Measurements from ENCODE around the gene WSB1. TPM values are rescaled to one million over a fixed set of nuclear protein-coding genes. Genes with fewer than 3 reads are reported as not detected.
A peak's percentile ranks its signal among the peaks of the same experiment; 100 is the strongest.

WSB1 gene
- total RNA-seq, 1 donor from 2014 or later: 125 TPM

- ChIA-PET POLR2A (interaction anchor here (0.5 to 4.6 kb wide), 20 partner anchors 10 to 251 kb away, joined by 3 to 114 read pairs (median 6); partner anchors contain the start of gene KSR1), CTCF (interaction anchor here (1.2 to 4.9 kb wide), 6 partner anchors 10 to 308 kb away, joined by 3 to 26 read pairs (median 6); no protein-coding TSS in a partner anchor)
- no peak for ATAC-seq (ENCODE audit: low read depth)
- Mint-ChIP-seq H3K36me3 (ENCODE audit: low read depth) (peaks cover 24% of the 10 kb centered on the region), H3K27ac (peak overlapping the region; percentile 99), H3K4me3 (peak overlapping the region; percentile 100), H3K9me3 (no peaks in the 10 kb centered on the region), H3K4me1 (peaks cover 41% of the 10 kb centered on the region), H3K27me3 (no peaks in the 10 kb centered on the region)
- intact Hi-C loops (cut with micrococcal nuclease): loop anchor here (5.0 kb wide), 1 partner anchor 164 kb away; the partner anchor contains the start of gene KSR1
- DNase-seq: peak; percentile 35
- TF ChIP-seq CTCF (IDR thresholded peaks at IDR 0.05): no peak
Measured at GRCh38 chr17:27293359-27293897, 486 bp upstream of the WSB1 start.

GRCh38 chr17:27294689-27295630, 1.0 kb downstream of the WSB1 start:
- no peaks in the 10 kb centered on the region for H3K9me3 Mint-ChIP-seq
- H3K27me3 Mint-ChIP-seq: no peaks in the 10 kb centered on the region
- ChIA-PET CTCF (interaction anchor here (0.7 to 4.9 kb wide), 5 partner anchors 37 to 305 kb away, joined by 3 to 26 read pairs (median 4); no protein-coding TSS in a partner anchor), POLR2A (interaction anchor here (0.6 to 4.6 kb wide), 31 partner anchors 10 to 598 kb away, joined by 3 to 114 read pairs (median 4); partner anchors contain the start of genes KSR1 and LYRM9)
- DNase-seq: no peak
- TF ChIP-seq CTCF (IDR thresholded peaks at IDR 0.05): no peak
- H3K27ac Mint-ChIP-seq: peak overlapping the region; percentile 99
- peaks cover 54% of the 10 kb centered on the region for H3K4me1 Mint-ChIP-seq
- intact Hi-C loops (cut with micrococcal nuclease): loop anchor here (1.0 to 5.0 kb wide), 9 partner anchors 13 to 290 kb away; partner anchors contain the start of gene KSR1
- peak overlapping the region; percentile 100 for H3K4me3 Mint-ChIP-seq
- peak; percentile 23 for ATAC-seq (ENCODE audit: low read depth)
- peaks cover 31% of the 10 kb centered on the region for H3K36me3 Mint-ChIP-seq (ENCODE audit: low read depth)

- no peaks in the 10 kb centered on the region for H3K27me3 Mint-ChIP-seq
- POLR2A ChIA-PET: interaction anchor here (0.7 to 4.6 kb wide), 7 partner anchors 12 to 249 kb away, joined by 3 to 114 read pairs (median 4); no protein-coding TSS in a partner anchor
- H3K27ac Mint-ChIP-seq: peak overlapping the region; percentile 99
- no peak for TF ChIP-seq CTCF (IDR thresholded peaks at IDR 0.05)
- intact Hi-C loops (cut with micrococcal nuclease): loop anchor here (1.0 to 5.0 kb wide), 4 partner anchors 41 to 99 kb away; no protein-coding TSS in a partner anchor
- no peaks in the 10 kb centered on the region for H3K9me3 Mint-ChIP-seq
- peaks cover 32% of the 10 kb centered on the region for H3K36me3 Mint-ChIP-seq (ENCODE audit: low read depth)
- H3K4me3 Mint-ChIP-seq: peak overlapping the region; percentile 100
- peaks cover 60% of the 10 kb centered on the region for H3K4me1 Mint-ChIP-seq
- ATAC-seq (ENCODE audit: low read depth) (no peak), DNase-seq (no peak)
- CTCF ChIA-PET: interaction anchor here (0.8 to 3.2 kb wide), 5 partner anchors 13 to 59 kb away, joined by 3 to 18 read pairs (median 5); no protein-coding TSS in a partner anchor
Measured at GRCh38 chr17:27295945-27296344, 2.0 kb downstream of the WSB1 start.

GRCh38 chr17:27296428-27296979, 2.6 kb downstream of the WSB1 start:
- Mint-ChIP-seq H3K27ac (peak overlapping the region; percentile 99), H3K4me3 (peak overlapping the region; percentile 100), H3K4me1 (peaks cover 66% of the 10 kb centered on the region), H3K27me3 (no peaks in the 10 kb centered on the region), H3K36me3 (ENCODE audit: low read depth) (peaks cover 38% of the 10 kb centered on the region), H3K9me3 (no peaks in the 10 kb centered on the region)
- POLR2A ChIA-PET: interaction anchor here (0.7 to 4.6 kb wide), 5 partner anchors 13 to 80 kb away, joined by 3 to 114 read pairs (median 4); no protein-coding TSS in a partner anchor
- intact Hi-C loops (cut with micrococcal nuclease): loop anchor here (5.0 kb wide), 2 partner anchors 41 to 99 kb away; no protein-coding TSS in a partner anchor
- DNase-seq (no peak), ATAC-seq (ENCODE audit: low read depth) (no peak)
- no peak for TF ChIP-seq CTCF (IDR thresholded peaks at IDR 0.05)
- CTCF ChIA-PET: interaction anchor here (0.8 to 3.2 kb wide), 5 partner anchors 14 to 60 kb away, joined by 3 to 18 read pairs (median 5); no protein-coding TSS in a partner anchor

Measured in activated B cell treated with CpG ODN at 0.5 μM for 24 hours (primary cell).